GM12891 (cell line): ENCODE measurements around the gene PDLIM4.

Experiments
- PAX5 ChIP-seq: IDR thresholded peaks from 2 replicates; pipeline ENCODE4 v1.6.1; 2011; ENCODE audit warnings: low read length, moderate library complexity, mild to moderate bottlenecking; ENCODE audit not compliant: insufficient read depth, severe bottlenecking
- POLR2A ChIP-seq: IDR thresholded peaks from 2 replicates; pipeline ENCODE4 v1.6.1; 2011; ENCODE audit warnings: low read depth, low read length, control low read depth
- POLR2AphosphoS5 ChIP-seq: IDR thresholded peaks from 2 replicates; pipeline ENCODE4 v1.6.1; 2011; ENCODE audit warnings: low read depth, low read length, control low read depth
- TAF1 ChIP-seq: IDR thresholded peaks from 2 replicates; pipeline ENCODE4 v1.6.1; 2011; ENCODE audit warnings: low read depth, low read length, control low read depth

DNA sequence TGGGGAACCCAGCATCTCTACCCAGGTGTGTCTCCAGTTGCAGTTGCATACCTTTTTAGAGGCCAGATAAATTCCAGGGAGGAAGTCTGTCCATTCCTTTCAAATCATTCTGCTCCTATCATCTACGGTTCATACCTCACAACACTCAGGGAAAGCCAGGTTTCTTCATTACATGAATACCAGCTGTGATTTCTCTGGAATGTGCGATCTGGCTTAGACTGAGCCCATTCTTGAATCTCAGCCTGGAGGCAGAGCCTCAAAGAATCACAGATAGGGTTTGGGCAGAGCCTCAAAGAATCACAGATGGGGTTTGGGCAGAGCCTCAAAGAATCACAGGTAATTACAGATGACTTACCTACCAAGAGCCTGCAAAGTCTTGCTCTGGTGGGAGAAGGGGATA lies 37.0 kb upstream of the PDLIM4 start:
- no peak for TF ChIP-seq TAF1
- no peak for TF ChIP-seq POLR2AphosphoS5
- no peak for TF ChIP-seq POLR2A
- TF ChIP-seq PAX5: no peak
